DND-41 (cell line): Measurements from ENCODE around the gene RAE1.

ENCODE experiments used
- EZH2 ChIP-seq: IDR thresholded peaks from 3 replicates; pipeline ENCODE4 v1.6.1; 2012; ENCODE audit warnings: borderline replicate concordance, low read depth, mild to moderate bottlenecking, moderate library complexity, low read length, inconsistent platforms; ENCODE audit not compliant: severe bottlenecking
- TF ChIP-seq, protein P1 (sequence below): IDR thresholded peaks from 2 replicates; pipeline ENCODE4 v1.5.1; 2012; ENCODE audit warnings: borderline replicate concordance, low read length, moderate library complexity, mild to moderate bottlenecking; ENCODE audit not compliant: poor library complexity, severe bottlenecking; ENCODE audit errors: extremely low read depth

DNA sequence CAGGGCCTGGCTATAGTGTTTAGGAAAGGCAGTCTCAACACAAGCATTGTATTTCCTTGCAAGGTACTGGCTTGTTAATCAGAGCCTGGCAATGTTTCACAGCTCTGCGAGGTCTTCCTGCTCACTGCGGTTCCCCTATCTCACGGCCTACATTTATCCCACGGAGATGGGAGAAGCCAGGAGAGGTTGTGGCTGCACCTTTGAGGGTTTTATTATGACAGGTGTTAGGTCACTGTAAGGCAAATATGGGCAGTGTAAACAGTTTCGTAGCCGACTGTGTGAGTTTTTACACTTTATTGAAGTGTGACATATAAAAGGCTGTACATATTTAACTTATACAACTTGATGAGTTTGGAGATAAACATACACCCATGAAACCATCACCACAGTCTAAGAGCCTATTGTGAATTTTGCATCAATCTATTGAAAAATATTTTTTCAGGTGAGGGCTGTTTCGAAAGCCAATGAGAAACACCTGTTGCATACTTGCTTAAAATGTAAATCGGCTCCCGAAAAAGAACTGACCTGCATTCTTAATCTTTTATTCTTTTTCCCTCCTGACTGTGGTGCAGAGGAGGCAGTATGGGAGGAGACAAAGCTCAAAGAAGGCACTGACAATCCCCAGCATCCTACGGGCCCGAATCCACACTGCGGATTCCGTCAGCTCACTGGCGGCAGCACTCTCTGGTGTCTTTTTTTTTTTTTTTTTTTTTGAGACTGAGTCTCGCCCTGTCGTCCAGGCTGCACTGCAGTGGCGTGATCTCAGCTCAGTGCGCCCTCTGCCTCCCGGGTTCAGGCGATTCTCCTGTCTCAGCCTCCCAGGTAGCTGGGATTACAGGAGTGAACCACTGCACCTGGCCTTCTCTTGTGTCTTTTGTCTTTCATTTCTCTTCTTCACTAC lies 32.6 kb downstream of the RAE1 start:
- TF ChIP-seq, protein P1, sequence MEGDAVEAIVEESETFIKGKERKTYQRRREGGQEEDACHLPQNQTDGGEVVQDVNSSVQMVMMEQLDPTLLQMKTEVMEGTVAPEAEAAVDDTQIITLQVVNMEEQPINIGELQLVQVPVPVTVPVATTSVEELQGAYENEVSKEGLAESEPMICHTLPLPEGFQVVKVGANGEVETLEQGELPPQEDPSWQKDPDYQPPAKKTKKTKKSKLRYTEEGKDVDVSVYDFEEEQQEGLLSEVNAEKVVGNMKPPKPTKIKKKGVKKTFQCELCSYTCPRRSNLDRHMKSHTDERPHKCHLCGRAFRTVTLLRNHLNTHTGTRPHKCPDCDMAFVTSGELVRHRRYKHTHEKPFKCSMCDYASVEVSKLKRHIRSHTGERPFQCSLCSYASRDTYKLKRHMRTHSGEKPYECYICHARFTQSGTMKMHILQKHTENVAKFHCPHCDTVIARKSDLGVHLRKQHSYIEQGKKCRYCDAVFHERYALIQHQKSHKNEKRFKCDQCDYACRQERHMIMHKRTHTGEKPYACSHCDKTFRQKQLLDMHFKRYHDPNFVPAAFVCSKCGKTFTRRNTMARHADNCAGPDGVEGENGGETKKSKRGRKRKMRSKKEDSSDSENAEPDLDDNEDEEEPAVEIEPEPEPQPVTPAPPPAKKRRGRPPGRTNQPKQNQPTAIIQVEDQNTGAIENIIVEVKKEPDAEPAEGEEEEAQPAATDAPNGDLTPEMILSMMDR: no peak
- TF ChIP-seq EZH2: no peak
